CD14-positive monocyte (primary cell): ENCODE measurements around the gene OOSP2. TPM values are rescaled to one million over a fixed set of nuclear protein-coding genes. Genes with fewer than 3 reads are reported as not detected.

Experiments
- DNase-seq, 3 donors: peaks; one replicate each; pipeline ENCODE4 v3.0.0-alpha.2; 2011 to 2022
- H2AFZ ChIP-seq: 2 replicates; pipeline ENCODE4 v1.6.0; 2012; ENCODE audit warnings: mild to moderate bottlenecking, low read depth, low read length, inconsistent platforms; ENCODE audit not compliant: insufficient read depth, poor library complexity, severe bottlenecking
- H3K27ac ChIP-seq, 2 donors: 1 replicate in 1 of 2; 2 replicates in 1 of 2; pipeline ENCODE4 v1.5.1; 2012 to 2013; ENCODE audit warnings: low read length in 2 of 2, control low read depth in 1 of 2, inconsistent platforms in 1 of 2, low read depth in 1 of 2, mild to moderate bottlenecking in 1 of 2
- H3K27me3 ChIP-seq, 2 donors: one replicate each; pipeline versions ENCODE4 v1.6.0 to v1.6.1; 2011 to 2013; ENCODE audit warnings: low read length in 2 of 2; ENCODE audit not compliant: control insufficient read depth in 2 of 2, insufficient read depth in 2 of 2
- H3K36me3 ChIP-seq, 2 donors: replicated peaks in 1 of 2; 1 replicate in 1 of 2; 2 replicates in 1 of 2; pipeline versions ENCODE4 v1.5.1 to v1.6.1; 2012 to 2013; ENCODE audit warnings: low read length in 2 of 2, control low read depth in 1 of 2, inconsistent platforms in 1 of 2, mild to moderate bottlenecking in 1 of 2; ENCODE audit not compliant: insufficient read depth in 2 of 2, control insufficient read depth in 1 of 2
- H3K4me1 ChIP-seq, 2 donors: 1 replicate in 1 of 2; 2 replicates in 1 of 2; pipeline versions ENCODE4 v1.5.1 to v1.6.1; 2012 to 2013; ENCODE audit warnings: low read length in 2 of 2, control low read depth in 1 of 2, inconsistent platforms in 1 of 2, mild to moderate bottlenecking in 1 of 2, moderate library complexity in 1 of 2; ENCODE audit not compliant: insufficient read depth in 2 of 2, control insufficient read depth in 1 of 2
- H3K4me2 ChIP-seq: replicated peaks from 2 replicates; pipeline ENCODE3; 2012; ENCODE audit warnings: low read length, moderate library complexity, mild to moderate bottlenecking; ENCODE audit not compliant: poor library complexity, severe bottlenecking; ENCODE audit errors: extremely low read depth
- H3K4me3 ChIP-seq, 3 experiments: fragments of 200-600 bp in 1 of 3; sonication (generic) in 1 of 3; replicated peaks in 1 of 3; 1 replicate in 2 of 3; 2 replicates in 1 of 3; pipeline ENCODE4 v1.5.1; 2011 to 2013; ENCODE audit warnings: low read length in 3 of 3, mild to moderate bottlenecking in 3 of 3, control low read depth in 2 of 3, low read depth in 2 of 3, inconsistent platforms in 1 of 3, moderate library complexity in 1 of 3
- H3K79me2 ChIP-seq: 2 replicates; pipeline ENCODE4 v1.6.0; 2012; ENCODE audit warnings: mild to moderate bottlenecking, control low read depth, inconsistent platforms, low read length, moderate library complexity; ENCODE audit not compliant: insufficient read depth
- H3K9ac ChIP-seq: 2 replicates; pipeline ENCODE4 v1.6.0; 2017; ENCODE audit warnings: low read length, mild to moderate bottlenecking; ENCODE audit not compliant: insufficient read depth, poor library complexity, severe bottlenecking
- H3K9me3 ChIP-seq, 2 donors: replicated peaks in 1 of 2; 1 replicate in 1 of 2; 2 replicates in 1 of 2; pipeline versions ENCODE4 v1.5.1 to v1.6.1; 2012 to 2013; ENCODE audit warnings: low read length in 2 of 2, control low read depth in 1 of 2; ENCODE audit not compliant: control insufficient read depth in 1 of 2, insufficient read depth in 1 of 2
- H4K20me1 ChIP-seq: 2 replicates; pipeline ENCODE4 v1.6.0; 2012; ENCODE audit warnings: mild to moderate bottlenecking, low read length, control low read depth, moderate library complexity; ENCODE audit not compliant: insufficient read depth
- H3K27ac Mint-ChIP-seq, 7 donors: one replicate each; pipeline ENCODE4 v1.8.0; 2020; ENCODE audit warnings: mild to moderate bottlenecking in 7 of 7, mixed read lengths in 7 of 7, moderate library complexity in 6 of 7, inconsistent platforms in 2 of 7
- H3K27me3 Mint-ChIP-seq, 3 donors: one replicate each; pipeline ENCODE4 v1.8.0; 2021 to 2022; ENCODE audit warnings: low read depth in 3 of 3, mild to moderate bottlenecking in 3 of 3, mixed read lengths in 3 of 3, moderate library complexity in 3 of 3, inconsistent platforms in 1 of 3
- H3K36me3 Mint-ChIP-seq, 2 donors: one replicate each; pipeline ENCODE4 v1.8.0; 2020; ENCODE audit warnings: mixed read lengths in 2 of 2, inconsistent platforms in 1 of 2, mild to moderate bottlenecking in 1 of 2
- H3K4me1 Mint-ChIP-seq: one replicate; pipeline ENCODE4 v1.8.0; 2020; ENCODE audit warnings: mild to moderate bottlenecking, mixed read lengths
- H3K4me3 Mint-ChIP-seq, 2 donors: one replicate each; pipeline ENCODE4 v1.8.0; 2020; ENCODE audit warnings: mild to moderate bottlenecking in 2 of 2, mixed read lengths in 2 of 2, moderate library complexity in 1 of 2
- H3K9me3 Mint-ChIP-seq, 7 donors: one replicate each; pipeline ENCODE4 v1.8.0; 2020 to 2022; ENCODE audit warnings: mixed read lengths in 7 of 7, mild to moderate bottlenecking in 6 of 7, moderate library complexity in 6 of 7, inconsistent platforms in 2 of 7
- WGBS: methylation state at CpG from one replicate; pipeline ENCODE4 v1.1.5; 2013; ENCODE audit warnings: missing lambda C conversion rate; ENCODE audit not compliant: insufficient coverage; 5-methylcytosine and 5-hydroxymethylcytosine counted together
- intact Hi-C, 2 donors: fragments of 100-400 bp; cut with micrococcal nuclease; formaldehyde crosslinking; loops; one replicate each; pipeline versions ENCODE4 v1.15.0 to v1.15.1; 2023
- polyA plus RNA-seq, 3 donors: library from polyadenylated mRNA; depleted of rRNA in 1 of 3; unstranded in 2 of 3; stranded (reverse) in 1 of 3; fragments of 300-500 nt in 2 of 3; fragments of >200 nt in 1 of 3; fragmentation: Illumina TruSeq in 2 of 3; gene quantifications; 1 replicate in 2 of 3; 2 replicates in 1 of 3; pipeline ENCODE4 v1.2.3, GENCODE V29; 2012 to 2021
- TF ChIP-seq, protein P1 (sequence below): fragments of 200-600 bp; IDR thresholded peaks from one replicate; pipeline ENCODE4 v1.8.0; 2022; ENCODE audit warnings: antibody characterized with exemption, mild to moderate bottlenecking

The OOSP2 gene
- polyA plus RNA-seq, 3 donors: not detected

DNA sequence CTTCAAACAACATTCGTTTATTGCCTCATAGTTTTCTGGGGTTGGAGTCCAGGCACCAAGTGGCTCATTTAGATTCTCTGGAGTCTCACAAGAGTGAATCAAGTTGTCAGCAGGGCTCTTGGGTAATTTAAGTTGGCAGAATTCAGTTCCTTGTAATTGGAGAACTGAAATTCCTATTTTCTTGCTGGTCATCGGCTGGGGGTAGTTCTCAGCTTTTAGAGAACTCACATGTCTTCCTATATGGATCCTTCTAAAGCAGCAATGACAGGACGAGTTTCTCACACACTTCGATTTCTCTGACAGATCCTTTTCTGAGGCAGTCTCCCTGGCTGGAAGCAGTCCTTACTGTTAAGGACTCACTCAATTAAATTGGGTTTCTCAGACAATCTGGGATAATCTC lies 40.5 kb upstream of the OOSP2 start:
- no peak for DNase-seq
- no peak overlapping the region for H3K4me2 ChIP-seq
- H3K27ac ChIP-seq: no peak overlapping the region
- no peak overlapping the region for H2AFZ ChIP-seq
- peaks cover 16 to 17% of the 10 kb centered on the region in 2 donors for H3K9me3 ChIP-seq
- Mint-ChIP-seq H3K4me1 (no peaks in the 10 kb centered on the region), H3K4me3 (no peak overlapping the region), H3K27ac (no peak overlapping the region), H3K27me3 (no peaks in the 10 kb centered on the region), H3K9me3 (peaks cover 13 to 22% (median 16%) of the 10 kb centered on the region in 7 donors), H3K36me3 (no peaks in the 10 kb centered on the region)
- intact Hi-C loops: no loop called here
- 93% methylated on average over 2 of the region's 4 CpGs for WGBS
- H3K4me1 ChIP-seq: no peaks in the 10 kb centered on the region
- H4K20me1 ChIP-seq: no peaks in the 10 kb centered on the region
- H3K4me3 ChIP-seq: no peak overlapping the region
- no peaks in the 10 kb centered on the region for H3K36me3 ChIP-seq
- TF ChIP-seq, protein P1, sequence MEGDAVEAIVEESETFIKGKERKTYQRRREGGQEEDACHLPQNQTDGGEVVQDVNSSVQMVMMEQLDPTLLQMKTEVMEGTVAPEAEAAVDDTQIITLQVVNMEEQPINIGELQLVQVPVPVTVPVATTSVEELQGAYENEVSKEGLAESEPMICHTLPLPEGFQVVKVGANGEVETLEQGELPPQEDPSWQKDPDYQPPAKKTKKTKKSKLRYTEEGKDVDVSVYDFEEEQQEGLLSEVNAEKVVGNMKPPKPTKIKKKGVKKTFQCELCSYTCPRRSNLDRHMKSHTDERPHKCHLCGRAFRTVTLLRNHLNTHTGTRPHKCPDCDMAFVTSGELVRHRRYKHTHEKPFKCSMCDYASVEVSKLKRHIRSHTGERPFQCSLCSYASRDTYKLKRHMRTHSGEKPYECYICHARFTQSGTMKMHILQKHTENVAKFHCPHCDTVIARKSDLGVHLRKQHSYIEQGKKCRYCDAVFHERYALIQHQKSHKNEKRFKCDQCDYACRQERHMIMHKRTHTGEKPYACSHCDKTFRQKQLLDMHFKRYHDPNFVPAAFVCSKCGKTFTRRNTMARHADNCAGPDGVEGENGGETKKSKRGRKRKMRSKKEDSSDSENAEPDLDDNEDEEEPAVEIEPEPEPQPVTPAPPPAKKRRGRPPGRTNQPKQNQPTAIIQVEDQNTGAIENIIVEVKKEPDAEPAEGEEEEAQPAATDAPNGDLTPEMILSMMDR: no peak
- H3K79me2 ChIP-seq: no peaks in the 10 kb centered on the region
- no peak overlapping the region for H3K9ac ChIP-seq
- H3K27me3 ChIP-seq: no peaks in the 10 kb centered on the region

GRCh38 chr11:60003729-60004128 lies 36.5 kb upstream of the OOSP2 start:
- TF ChIP-seq, protein P1: no peak
- Histone ChIP-seq H3K79me2 (no peaks in the 10 kb centered on the region), H3K27ac (no peak overlapping the region), H3K4me3 (no peak overlapping the region), H3K27me3 (no peaks in the 10 kb centered on the region), H3K36me3 (no peaks in the 10 kb centered on the region), H3K9me3 (peaks cover 13% of the 10 kb centered on the region in 2 donors), H2AFZ (no peak overlapping the region), H4K20me1 (no peaks in the 10 kb centered on the region), H3K4me2 (no peak overlapping the region), H3K9ac (no peak overlapping the region), H3K4me1 (no peaks in the 10 kb centered on the region)
- intact Hi-C loops: no loop called here
- Mint-ChIP-seq H3K9me3 (peaks cover 12 to 27% (median 17%) of the 10 kb centered on the region in 7 donors), H3K36me3 (no peaks in the 10 kb centered on the region), H3K27ac (no peak overlapping the region), H3K4me1 (no peaks in the 10 kb centered on the region), H3K4me3 (no peak overlapping the region), H3K27me3 (peaks cover 0 to 1% (median 0%) of the 10 kb centered on the region in 3 donors)
- DNase-seq: no peak
- no CpG with 5 or more reads among the region's 2 CpGs for WGBS
